ENCODE data around the gene COL7A1.

Gene COL7A1

DNA sequence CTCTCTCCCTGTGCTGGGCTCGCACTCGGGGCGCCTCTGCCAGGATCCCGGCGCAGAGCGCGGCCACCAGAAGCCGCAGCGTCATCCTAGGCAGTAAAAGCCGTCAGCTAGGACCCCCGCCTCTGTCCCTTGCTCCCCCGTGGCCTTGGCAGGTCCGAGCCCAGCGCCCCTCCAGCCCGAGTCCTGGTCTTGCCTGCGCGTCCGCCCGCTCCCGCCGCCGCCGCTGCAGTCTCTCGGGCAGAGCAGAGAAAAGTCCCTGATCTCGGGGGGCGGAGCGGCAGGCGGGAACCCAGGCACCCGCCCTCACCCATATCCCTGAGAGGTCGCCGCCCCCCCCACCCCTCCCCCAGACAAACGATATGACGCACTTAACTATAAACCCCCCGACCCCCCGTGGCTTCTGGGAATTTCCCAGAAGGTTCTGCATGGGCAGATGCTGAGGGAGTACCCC is at the start of gene COL7A1:
TSS of gene COL7A1 (minus strand) at position 255 of the 451 bp plus-strand sequence. CDS start at position 85, 170 bp downstream.
- no peak for DNase-seq (ENCODE audit: low read depth, low spot score)

GRCh38 chr3:48642605-48643004 is 47.5 kb upstream of the COL7A1 start:
- no peak for DNase-seq (ENCODE audit: low read depth, low spot score)

DNA sequence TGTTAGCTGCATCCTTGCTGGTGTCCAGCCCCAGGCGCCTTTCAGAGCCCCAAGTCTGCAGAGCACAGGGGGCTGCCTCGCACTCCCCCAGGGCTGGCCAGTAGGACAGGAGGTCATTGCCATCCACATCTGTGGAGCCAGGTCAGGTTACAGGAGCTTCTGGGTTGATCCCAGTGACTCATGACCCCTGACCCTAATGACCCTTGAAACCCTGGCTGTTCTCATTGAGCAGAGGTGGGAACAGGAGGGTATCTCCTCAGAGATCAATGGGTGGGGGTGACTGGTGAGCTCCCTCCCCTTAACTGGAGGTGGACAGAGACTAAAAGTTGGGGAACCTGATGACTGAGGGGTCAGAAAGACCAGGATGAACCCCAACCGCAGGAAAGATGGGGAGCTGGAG is 46.3 kb upstream of the COL7A1 start:
- no peak for DNase-seq (ENCODE audit: low read depth, low spot score)

GRCh38 chr3:48639944-48640606 is 44.9 kb upstream of the COL7A1 start:
- no peak for DNase-seq (ENCODE audit: low read depth, low spot score)

- no peak for DNase-seq (ENCODE audit: low read depth, low spot score)
Observed at GRCh38 chr3:48637305-48637704, 42.2 kb upstream of the COL7A1 start.

DNA sequence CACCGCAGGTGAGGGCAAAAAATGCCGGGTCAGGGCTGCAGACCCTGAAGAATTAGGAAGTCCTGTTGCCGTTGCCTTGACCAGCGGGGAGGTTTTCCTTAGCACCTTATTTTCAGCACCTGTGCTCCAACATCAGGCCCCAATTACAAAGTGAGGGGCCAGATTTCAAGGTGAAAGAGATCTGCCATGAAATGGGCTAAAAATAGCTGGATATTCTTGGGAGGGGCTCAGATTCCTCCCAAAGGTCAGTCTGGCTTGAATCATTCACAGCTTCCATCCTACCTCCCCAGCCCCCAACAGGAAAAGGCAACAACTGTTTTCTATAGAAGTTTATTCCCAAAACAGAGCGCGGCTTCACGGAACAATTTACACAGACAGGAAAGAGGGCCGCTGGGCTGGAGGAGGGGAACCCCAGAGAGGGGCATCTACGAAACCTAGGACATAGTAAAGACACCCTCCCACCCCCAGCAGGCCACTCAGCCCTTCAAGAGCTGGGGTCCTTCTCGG is 41.1 kb upstream of the COL7A1 start:
- no peak for DNase-seq (ENCODE audit: low read depth, low spot score)

- peak; percentile 78 for DNase-seq (ENCODE audit: low read depth, low spot score)
Observed at GRCh38 chr3:48635222-48636021, 40.3 kb upstream of the COL7A1 start, which contains the start of gene SLC26A6. TSS of gene SLC26A6 (minus strand) at chr3:48635461. CDS start at chr3:48635393, 68 bp downstream.

DNA sequence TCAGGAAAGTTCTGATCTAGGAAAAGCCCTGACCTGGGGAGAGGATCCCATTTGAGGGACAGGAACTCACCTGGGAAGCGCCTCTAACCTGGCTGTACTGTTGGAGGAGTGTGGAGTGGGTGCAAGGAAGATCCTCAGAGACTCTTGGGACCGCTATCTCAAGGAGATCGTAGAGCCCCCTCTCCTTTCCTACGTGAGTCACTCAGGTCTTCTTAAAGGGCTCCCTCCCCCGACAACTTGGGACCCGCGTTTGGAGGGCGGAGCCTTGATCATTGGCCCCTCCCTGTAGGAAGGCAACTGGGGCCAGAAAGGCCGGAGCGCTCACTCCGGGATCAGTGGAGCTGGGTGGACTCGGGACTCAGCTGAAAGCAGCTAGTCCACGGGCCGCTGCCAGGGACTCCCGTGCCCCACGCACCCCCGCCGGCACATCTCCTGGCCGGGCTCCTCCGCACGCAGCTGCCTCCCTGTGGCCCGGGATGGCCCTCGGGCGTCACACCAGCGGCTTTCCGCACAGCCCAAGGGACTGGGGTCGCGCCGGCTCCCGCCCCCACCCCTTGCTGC is 39.6 kb upstream of the COL7A1 start:
- no peak for DNase-seq (ENCODE audit: low read depth, low spot score)

GRCh38 chr3:48633743-48634142 is 38.6 kb upstream of the COL7A1 start:
- no peak for DNase-seq (ENCODE audit: low read depth, low spot score)

DNA sequence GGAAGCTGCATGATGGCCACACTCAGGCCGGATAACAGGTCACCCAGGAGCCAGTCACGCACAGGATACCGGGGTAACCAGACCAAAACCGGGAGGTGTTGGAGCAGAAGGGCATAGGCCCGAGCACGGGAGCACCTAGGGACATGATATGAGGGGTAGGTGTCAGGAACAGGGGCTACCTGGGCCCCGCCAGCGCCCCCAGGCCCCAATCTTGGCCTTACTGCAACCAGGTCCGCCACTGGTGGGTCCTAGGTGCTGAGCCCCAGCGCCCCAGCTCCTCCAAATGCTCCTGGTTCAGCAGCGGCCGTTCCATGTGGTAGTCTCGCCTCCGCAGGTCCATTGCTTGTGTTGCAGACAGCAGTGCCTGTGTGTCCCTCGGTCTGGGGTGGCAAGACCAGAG is 38.1 kb upstream of the COL7A1 start:
- no peak for DNase-seq (ENCODE audit: low read depth, low spot score)

DNA sequence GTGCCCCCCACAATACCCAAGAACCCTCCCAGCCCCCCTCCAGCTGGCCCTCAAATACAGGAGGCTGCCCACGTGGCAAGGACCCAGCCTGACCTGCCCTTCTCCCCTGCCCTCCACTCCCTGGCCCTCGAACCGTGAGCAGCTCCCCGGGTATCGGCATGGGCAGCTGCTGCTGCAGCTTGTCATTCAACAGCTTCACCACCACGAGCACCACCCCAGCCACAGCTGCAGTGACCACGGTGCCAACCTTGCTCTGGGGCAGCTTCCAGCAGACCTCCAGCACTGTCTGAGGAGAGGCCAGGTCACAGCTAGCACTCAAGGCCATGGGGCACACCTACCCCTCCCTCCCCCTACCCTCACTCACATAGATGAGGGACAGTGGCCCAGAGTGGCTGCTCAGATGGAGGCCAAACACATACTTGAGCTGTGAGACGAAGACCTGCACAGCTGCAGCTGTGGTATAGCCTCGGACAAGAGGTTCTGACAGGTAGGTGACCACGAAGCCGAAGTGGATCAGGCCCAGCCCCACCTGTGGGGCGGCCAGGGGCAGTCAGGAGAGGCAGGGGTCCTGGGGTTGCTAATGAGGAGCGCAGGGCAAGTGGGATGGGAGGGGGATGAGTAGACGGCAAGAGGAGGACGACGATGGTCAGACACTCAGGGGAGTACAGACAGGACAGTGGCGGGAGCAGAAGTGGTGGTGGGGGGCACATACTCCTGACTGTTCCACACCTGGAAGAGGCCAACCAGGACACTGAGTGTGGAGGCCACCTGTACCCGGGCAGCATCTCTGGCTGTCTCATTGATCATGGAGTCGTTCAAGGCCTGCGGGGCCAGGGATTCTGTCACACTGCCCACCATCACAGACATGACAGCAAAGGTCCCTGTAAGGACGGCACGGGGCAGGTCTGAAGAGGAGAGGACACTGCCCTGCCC is 36.7 kb upstream of the COL7A1 start:
- DNase-seq (ENCODE audit: low read depth, low spot score) = no peak

GRCh38 chr3:48630833-48631232 is 35.7 kb upstream of the COL7A1 start:
- DNase-seq (ENCODE audit: low read depth, low spot score) = no peak

DNA sequence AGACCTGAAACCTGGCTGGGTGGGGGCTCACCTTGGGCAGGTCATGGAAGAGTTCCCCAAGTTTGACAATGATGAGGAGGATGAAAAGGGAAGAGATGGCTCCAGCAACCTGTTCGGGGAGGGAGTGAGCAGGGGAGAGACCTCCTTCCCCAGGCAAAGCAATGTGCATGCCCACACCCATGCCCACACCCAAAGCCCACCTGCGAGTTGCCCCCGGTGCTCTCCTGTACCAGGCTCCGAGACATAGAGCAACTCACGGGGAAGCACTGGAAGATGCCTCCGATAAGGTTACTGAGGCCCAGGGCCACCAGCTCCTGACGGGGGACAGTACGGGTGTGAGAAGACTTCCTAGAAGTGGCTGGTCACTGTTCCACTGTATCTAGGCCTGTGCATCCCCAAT is 35.3 kb upstream of the COL7A1 start:
- no peak for DNase-seq (ENCODE audit: low read depth, low spot score)

DNA sequence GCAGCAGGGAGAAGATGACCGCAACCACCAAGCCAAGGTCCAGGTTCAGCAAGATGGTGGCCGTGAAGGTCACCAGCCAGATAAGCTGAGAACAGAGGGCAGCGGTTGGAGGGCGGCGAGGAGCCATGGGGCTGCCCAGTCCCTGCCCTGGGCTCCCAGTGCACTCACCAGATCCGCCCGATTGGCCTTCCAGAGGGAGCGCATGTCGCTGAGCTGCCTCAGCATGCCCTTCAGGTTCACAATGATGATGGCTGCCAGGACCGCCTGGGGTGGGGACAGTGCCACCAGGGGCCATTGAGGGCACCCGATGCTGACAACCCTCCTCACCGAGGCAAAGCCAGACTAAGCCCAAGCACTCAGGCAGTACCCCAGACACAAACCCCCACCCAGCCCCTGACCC is 34.8 kb upstream of the COL7A1 start:
- no peak for DNase-seq (ENCODE audit: low read depth, low spot score)

DNA sequence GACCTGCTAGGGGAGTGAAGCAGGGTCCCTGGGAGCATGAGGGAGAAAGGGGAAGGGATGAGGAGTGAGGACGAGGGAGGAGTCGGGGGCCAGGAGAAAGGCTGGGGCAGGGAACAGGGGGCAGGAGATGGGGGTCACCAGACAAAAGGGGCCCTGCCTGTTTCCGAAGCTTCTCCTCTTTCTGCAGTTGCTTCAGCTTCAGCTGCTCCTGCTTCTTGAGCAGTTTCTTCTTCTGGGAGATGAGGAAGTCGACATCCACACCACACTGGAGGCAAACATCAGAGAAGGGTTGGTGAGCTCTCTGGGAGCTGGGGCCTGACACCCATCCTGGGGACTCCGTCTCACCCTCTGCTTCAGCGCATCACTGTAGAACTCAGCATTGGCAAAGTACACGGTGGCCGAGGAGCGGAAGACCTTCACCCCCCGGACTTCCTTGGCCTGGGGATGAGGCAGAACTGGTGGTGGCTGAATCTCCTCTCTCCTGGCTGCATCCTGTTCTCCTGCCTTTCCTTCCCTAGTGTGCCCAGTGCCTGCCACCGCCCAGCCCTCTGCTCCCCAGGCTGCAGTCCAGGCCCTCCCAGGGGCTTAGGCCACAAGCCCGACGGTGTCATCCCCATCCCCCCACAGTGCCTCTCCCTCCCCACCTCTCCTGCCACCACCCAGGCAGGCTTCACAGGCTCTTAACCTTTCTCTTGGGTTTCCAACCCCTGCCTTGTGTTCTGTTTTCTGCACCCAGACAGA is 33.3 kb upstream of the COL7A1 start:
- DNase-seq (ENCODE audit: low read depth, low spot score) = no peak

DNA sequence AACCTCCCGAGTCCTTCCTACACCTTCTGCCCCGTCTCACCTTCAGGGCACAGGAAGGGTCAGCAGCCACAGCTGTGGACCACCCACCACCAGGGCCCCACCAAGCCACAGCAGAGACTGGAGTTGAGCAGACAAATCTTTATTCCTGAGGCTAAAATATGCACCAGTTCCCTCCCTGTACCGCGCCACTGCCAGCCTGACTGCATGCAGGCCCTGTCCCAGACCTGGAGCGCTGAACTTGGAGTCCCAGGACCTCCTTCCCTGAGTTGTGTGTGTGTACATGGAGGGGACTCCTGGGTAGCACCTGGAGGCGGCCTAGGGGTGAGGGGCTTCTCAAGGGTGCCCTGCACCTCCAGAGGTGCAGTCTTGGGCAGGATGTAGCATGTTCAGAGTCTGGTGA is 30.5 kb upstream of the COL7A1 start:
- DNase-seq (ENCODE audit: low read depth, low spot score) = no peak

DNA sequence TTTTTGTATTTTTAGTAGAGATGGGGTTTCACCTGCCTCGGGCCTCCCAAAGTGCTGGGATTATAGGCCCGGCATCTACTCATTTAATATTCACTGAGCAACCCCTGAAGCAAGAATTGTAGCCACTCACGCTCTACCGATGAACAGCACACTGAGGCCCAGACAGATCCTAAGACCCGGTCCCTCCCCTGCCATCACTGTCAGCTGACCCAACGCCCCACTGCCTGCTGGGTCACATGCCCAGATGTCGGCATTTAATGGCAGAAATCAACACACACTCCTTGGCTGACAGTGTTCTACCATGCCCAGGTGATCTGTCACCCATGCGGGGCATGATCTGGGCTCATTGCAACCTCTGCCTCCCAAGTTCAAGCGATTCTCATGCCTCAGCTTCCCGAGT is 29.6 kb upstream of the COL7A1 start:
- no peak for DNase-seq (ENCODE audit: low read depth, low spot score)

GRCh38 chr3:48623851-48624547 is 28.9 kb upstream of the COL7A1 start:
- no peak for DNase-seq (ENCODE audit: low read depth, low spot score)

DNA sequence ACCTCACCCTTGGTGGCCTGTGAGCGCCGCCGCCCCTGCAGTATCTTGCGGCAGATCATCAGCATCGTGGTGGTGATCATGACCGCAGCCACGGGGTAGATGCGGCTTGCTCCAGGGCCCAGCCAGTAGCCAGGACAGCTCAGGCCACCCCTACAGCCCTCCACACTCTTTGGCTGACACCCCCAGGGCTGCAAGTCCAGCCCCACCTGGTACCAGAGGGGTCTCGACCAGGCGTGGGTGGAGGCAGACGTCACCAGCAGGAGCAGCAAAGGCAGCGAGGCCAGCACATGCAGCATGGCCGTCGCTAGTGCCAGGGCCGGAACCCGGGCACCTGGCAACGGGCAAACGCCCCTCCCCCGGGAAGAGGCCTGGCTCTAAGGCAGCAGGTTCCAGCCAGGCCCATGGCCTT is 26.3 kb upstream of the COL7A1 start, which contains the start of gene TMEM89:
TSS of gene TMEM89 (minus strand) at position 309 of the 409 bp plus-strand sequence. CDS start at position 296, 13 bp downstream.
- no peak for DNase-seq (ENCODE audit: low read depth, low spot score)
